ENCODE results near the gene ACO2. TPM values are rescaled to one million over a fixed set of nuclear protein-coding genes. Genes with fewer than 3 reads are reported as not detected.

The ACO2 gene
- total RNA-seq, 1 experiment from 2014 or later, result 66.6 TPM

DNA sequence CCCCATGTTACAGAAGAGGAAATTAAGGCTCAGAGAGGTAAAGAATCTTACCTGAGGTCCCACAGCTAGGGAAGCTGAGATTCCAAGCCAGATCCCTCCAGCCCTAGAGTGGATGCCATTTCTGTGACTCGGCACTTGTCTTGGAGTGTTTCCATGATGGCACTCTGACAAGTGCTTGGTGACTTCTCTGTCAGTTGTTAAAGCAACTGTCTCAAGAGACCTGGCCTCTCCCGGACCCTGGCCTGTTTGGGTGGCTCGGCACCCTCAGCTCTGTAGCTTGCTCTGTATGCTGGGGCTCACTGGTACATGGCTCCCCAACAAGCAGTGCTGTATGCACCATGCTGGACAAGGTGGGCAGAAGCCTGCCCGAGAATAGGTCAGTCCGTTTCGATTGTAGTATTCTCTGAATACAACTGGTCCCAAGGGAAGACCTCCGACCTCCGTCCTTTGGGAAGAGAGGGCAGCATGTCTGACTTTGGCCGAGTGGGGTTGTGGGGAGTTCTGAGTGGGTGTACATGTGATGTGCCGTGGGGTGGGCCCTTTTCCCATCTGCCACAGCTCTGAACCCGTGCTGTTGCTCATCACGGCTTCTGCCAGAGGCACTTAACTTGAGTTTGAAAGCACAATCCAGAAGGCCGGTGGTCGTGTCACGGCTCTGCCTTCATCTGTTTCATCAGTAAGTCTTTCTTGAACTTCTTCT, 12.4 kb downstream of the ACO2 start:
- Mint-ChIP-seq H3K4me1 (peaks cover 46 to 54% of the 10 kb centered on the region in 2 experiments), H3K9me3 (no peaks in the 10 kb centered on the region), H3K27me3 (ENCODE audit: low read depth) (no peaks in the 10 kb centered on the region), H3K4me3 (peak overlapping the region in 1 of 2 experiments; percentile 55; a peak in 1 of 5 replicates), H3K27ac (peak overlapping the region; percentile 28 to 78 (median 78); a peak in 5 of 7 replicates), H3K36me3 (ENCODE audit: insufficient read depth in 1 of 3, low read depth in 3 of 3) (no peaks in the 10 kb centered on the region; a peak in 1 of 7 replicates)
- H3K4me2 ChIP-seq (ENCODE audit: insufficient read depth, insufficient read length, low read length), result no peak overlapping the region
- H3K79me2 ChIP-seq (ENCODE audit: insufficient read depth, low read length), result peaks cover 3% of the 10 kb centered on the region; the same call in 1 of the 2 replicates
- no peak overlapping the region for H3T11ph ChIP-seq (ENCODE audit: low read length)
- H3K18ac ChIP-seq (ENCODE audit: insufficient read length, low read depth, low read length), result peak overlapping the region; percentile 4
- H2BK5ac ChIP-seq (ENCODE audit: insufficient read length, low read length), result no peak overlapping the region
- no peak overlapping the region for H3K23ac ChIP-seq (ENCODE audit: insufficient read length, low read depth, low read length)
- H2BK20ac ChIP-seq (ENCODE audit: low read depth, low read length, poor library complexity, severe bottlenecking), result no peak overlapping the region
- H3K9me3 ChIP-seq (ENCODE audit: control insufficient read depth, low read depth, low read length), result no peaks in the 10 kb centered on the region
- no peak overlapping the region for H4K8ac ChIP-seq (replicated peaks; ENCODE audit: insufficient read length, low read depth, low read length)
- no peak overlapping the region for H2AFZ ChIP-seq (ENCODE audit: low read length)
- H3K27ac ChIP-seq (ENCODE audit: insufficient read length, low read depth, low read length), result no peak overlapping the region
- no peak overlapping the region for H2BK12ac ChIP-seq (ENCODE audit: insufficient read length, low read depth, low read length)
- H4K5ac ChIP-seq (ENCODE audit: insufficient read length, low read depth, low read length), result no peak overlapping the region
- H4K91ac ChIP-seq (ENCODE audit: insufficient read length, low read depth, low read length), result no peak overlapping the region
- H2BK120ac ChIP-seq (ENCODE audit: low read depth, low read length, poor library complexity, severe bottlenecking), result no peak overlapping the region
- peaks cover 2% of the 10 kb centered on the region for H4K20me1 ChIP-seq (ENCODE audit: control insufficient read depth, insufficient read depth, insufficient read length)
- H3K79me1 ChIP-seq (ENCODE audit: insufficient read depth, low read depth, low read length, poor library complexity, severe bottlenecking), result no peaks in the 10 kb centered on the region
- DNase-seq, result no peak
- H2AK5ac ChIP-seq (ENCODE audit: insufficient read length, low read length), result no peak overlapping the region
- H3K27me3 ChIP-seq (ENCODE audit: insufficient read depth, low read length), result no peaks in the 10 kb centered on the region
- no peak for TF ChIP-seq CTCF (conservative IDR thresholded peaks at IDR 0.05)
- no peak overlapping the region for H3K4ac ChIP-seq (ENCODE audit: low read depth, low read length)
- no peaks in the 10 kb centered on the region for H3K23me2 ChIP-seq (ENCODE audit: insufficient read length, low read depth, low read length, poor library complexity, severe bottlenecking)
- peaks cover 10% of the 10 kb centered on the region; the same call in 1 of the 2 replicates for H3K4me1 ChIP-seq (ENCODE audit: insufficient read depth, low read length)
- H3K14ac ChIP-seq (ENCODE audit: insufficient read depth, low read length), result no peak overlapping the region
- no peak overlapping the region for H2BK15ac ChIP-seq (ENCODE audit: low read depth, low read length)
- no peak overlapping the region for H3K56ac ChIP-seq (ENCODE audit: insufficient read length, low read depth, low read length)
- no peak overlapping the region for H3K9ac ChIP-seq (ENCODE audit: extremely low read depth, insufficient read length, low read length)
- WGBS (ENCODE audit: extremely low coverage, insufficient read length, low lambda C conversion rate), result no CpG with 5 or more reads among the region's 15 CpGs

Measured in H9 (cell line).